GM12878 (cell line): ENCODE measurements around the gene PAK5. TPM values are rescaled to one million over a fixed set of nuclear protein-coding genes. Genes with fewer than 3 reads are reported as not detected.

Experiments
- ATAC-seq: fragments of 200-7000 bp; cut with Tn5 transposase; 3 replicates; pipeline ENCODE4 v1.9.1; 2020; ENCODE audit warnings: mild to moderate bottlenecking, moderate library complexity
- BruUV-seq: library from RNA; stranded (reverse); fragments of 400-500 nt; replicated peaks from 2 replicates; lab custom pipeline; 2021; lab: Mats Ljungman, UMichigan
- CTCF ChIA-PET: fragments of 300-600 bp; sonication (Branson Sonifier 250); formaldehyde crosslinking; extraction: SDS; loops from one replicate; lab custom pipeline; 2021; ENCODE audit warnings: inconsistent platforms; lab: Yijun Ruan, JAX
- POLR2A ChIA-PET: fragments of 350-600 bp; formaldehyde crosslinking; extraction: SDS; loops from one replicate; lab custom pipeline; 2021; ENCODE audit warnings: inconsistent platforms; lab: Charles Lee
- RAD21 ChIA-PET: fragments of 300-600 bp; sonication (Branson Sonifier 250); formaldehyde crosslinking; loops from one replicate; lab custom pipeline; 2023; ENCODE audit warnings: antibody characterized with exemption; ENCODE audit not compliant: unreplicated experiment; lab: Charles Lee
- SMC1A ChIA-PET: fragments of 300-600 bp; sonication (Branson Sonifier 250); formaldehyde crosslinking; loops from one replicate; lab custom pipeline; 2023; ENCODE audit not compliant: unreplicated experiment, uncharacterized antibody; lab: Charles Lee
- DNase-seq: peaks from one replicate; pipeline ENCODE4 v3.0.0-alpha.2; 2011; ENCODE audit warnings: low read depth, low spot score
- FAIRE-seq: peaks from 3 replicates; lab custom pipeline; 2011; peaks lifted over from hg19 to GRCh38; lab: Jason Lieb, UNC
- H2AFZ ChIP-seq: 2 replicates; pipeline ENCODE4 v1.6.0; 2011; ENCODE audit warnings: low read depth, low read length, control low read depth; ENCODE audit not compliant: control insufficient read depth
- H3K27ac ChIP-seq: 2 replicates; pipeline ENCODE4 v1.5.1; 2011; ENCODE audit warnings: control low read depth; ENCODE audit not compliant: control insufficient read depth, insufficient read depth
- H3K27me3 ChIP-seq, 2 experiments: replicated peaks in 1 of 2; 2 replicates each; pipeline versions ENCODE4 v1.6.0 to v1.6.1; 2011; ENCODE audit warnings: low read length in 1 of 2; ENCODE audit not compliant: control insufficient read depth in 2 of 2, insufficient read depth in 2 of 2
- H3K36me3 ChIP-seq, 2 experiments: 2 replicates each; pipeline ENCODE4 v1.5.1; 2011; ENCODE audit warnings: low read length in 1 of 2; ENCODE audit not compliant: control insufficient read depth in 2 of 2, insufficient read depth in 2 of 2
- H3K4me1 ChIP-seq: 2 replicates; pipeline ENCODE4 v1.6.1; 2011; ENCODE audit warnings: mild to moderate bottlenecking, low read length, moderate library complexity, mixed read lengths; ENCODE audit not compliant: control insufficient read depth, insufficient read depth
- H3K4me2 ChIP-seq: 2 replicates; pipeline ENCODE4 v1.6.0; 2011; ENCODE audit warnings: control low read depth; ENCODE audit not compliant: control insufficient read depth, insufficient read depth
- H3K4me3 ChIP-seq: fragments of 200-600 bp; sonication (generic); 2 replicates; pipeline ENCODE4 v1.5.1; 2016
- H3K79me2 ChIP-seq: 2 replicates; pipeline ENCODE4 v1.6.0; 2011; ENCODE audit warnings: low read length; ENCODE audit not compliant: control insufficient read depth, insufficient read depth
- H3K9ac ChIP-seq: 2 replicates; pipeline ENCODE4 v1.8.0; 2011; ENCODE audit warnings: low read length, control low read depth, mixed read lengths; ENCODE audit not compliant: control insufficient read depth, insufficient read depth
- H3K9me3 ChIP-seq: replicated peaks from 3 replicates; pipeline ENCODE4 v1.5.1; 2011; ENCODE audit warnings: mild to moderate bottlenecking, low read length; ENCODE audit not compliant: control insufficient read depth, insufficient read depth
- H4K20me1 ChIP-seq: 2 replicates; pipeline ENCODE4 v1.6.0; 2011; ENCODE audit not compliant: control insufficient read depth, insufficient read depth
- ATF3 ChIP-seq: IDR thresholded peaks from 2 replicates; pipeline ENCODE4 v1.6.1; 2011; ENCODE audit warnings: low read depth, mild to moderate bottlenecking, low read length, moderate library complexity, borderline replicate concordance; ENCODE audit errors: extremely low read depth
- BACH1 ChIP-seq: fragments of 450-650 bp; IDR thresholded peaks from 2 replicates; pipeline ENCODE4 v1.6.1; 2017; ENCODE audit warnings: mild to moderate bottlenecking, borderline replicate concordance
- CUX1 ChIP-seq: IDR thresholded peaks from 2 replicates; pipeline ENCODE4 v1.6.1; 2012; ENCODE audit warnings: improper control_type of control experiment, low read depth, low read length; ENCODE audit not compliant: insufficient replicate concordance
- EED ChIP-seq: sonication (generic); IDR thresholded peaks from 2 replicates; pipeline ENCODE4 v1.6.1; 2016; ENCODE audit warnings: antibody characterized with exemption, low read depth
- FOXM1 ChIP-seq: IDR thresholded peaks from 2 replicates; pipeline ENCODE4 v1.6.1; 2012; ENCODE audit warnings: low read depth, mild to moderate bottlenecking, inconsistent platforms, low read length, moderate library complexity
- HCFC1 ChIP-seq: fragments of 150-350 bp; IDR thresholded peaks from 2 replicates; pipeline ENCODE4 v1.6.1; 2014; ENCODE audit warnings: low read length
- HDGF ChIP-seq: fragments of 450-650 bp; IDR thresholded peaks from 2 replicates; pipeline ENCODE4 v1.6.1; 2016; ENCODE audit warnings: antibody characterized with exemption
- MAX ChIP-seq: IDR thresholded peaks from 2 replicates; pipeline ENCODE4 v1.6.1; 2012; ENCODE audit warnings: low read depth, low read length, improper control_type of control experiment
- PKNOX1 ChIP-seq: fragments of 450-650 bp; IDR thresholded peaks from 2 replicates; pipeline ENCODE4 v1.6.1; 2016; ENCODE audit warnings: mild to moderate bottlenecking
- SRF ChIP-seq, 2 experiments: IDR thresholded peaks; 2 replicates each; pipeline ENCODE4 v1.6.1; 2011; ENCODE audit warnings: low read depth in 2 of 2, low read length in 2 of 2, mild to moderate bottlenecking in 1 of 2, moderate library complexity in 1 of 2
- TAF1 ChIP-seq: IDR thresholded peaks from 2 replicates; pipeline ENCODE4 v1.6.1; 2011; ENCODE audit warnings: mild to moderate bottlenecking, low read depth, low read length, borderline replicate concordance
- WGBS: methylation state at CpG from one replicate; pipeline ENCODE4 v1.1.6; 2016; ENCODE audit warnings: low lambda C conversion rate; ENCODE audit not compliant: insufficient replicate concordance, insufficient coverage; ENCODE audit errors: missing lambda C conversion rate; 5-methylcytosine and 5-hydroxymethylcytosine counted together
- in situ Hi-C: fragments of 300-500 bp; cut with MboI; formaldehyde crosslinking; loops from 9 replicates; pipeline ENCODE4 v1.14.3; 2018; ENCODE audit warnings: mixed read lengths
- intact Hi-C: fragments of 100-400 bp; cut with micrococcal nuclease; formaldehyde crosslinking; loops from one replicate; pipeline ENCODE4 v1.14.2; 2022; ENCODE audit not compliant: unreplicated experiment
- polyA plus RNA-seq, 11 experiments: library from polyadenylated mRNA; depleted of rRNA in 4 of 11; unstranded in 6 of 11; stranded (reverse) in 5 of 11; fragments of >200 nt; fragmentation: Nextera tagmentation in 4 of 11; fragmentation: Illumina TruSeq in 1 of 11; extraction: Ambion mirVana in 4 of 11; extraction: Trizol in 1 of 11; gene quantifications; 1 replicate in 1 of 11; 2 replicates in 10 of 11; pipeline versions ENCODE4 v1.2.1 to v1.2.3, GENCODE V29; 2011 to 2016; ENCODE audit warnings: inconsistent platforms in 2 of 11, missing spikeins in 2 of 11, low read depth in 1 of 11
- total RNA-seq, 4 experiments: library from RNA; depleted of rRNA in 3 of 4; stranded (reverse); fragments of >200 nt in 3 of 4; fragmentation: Illumina TruSeq in 1 of 4; extraction: Trizol in 1 of 4; gene quantifications; 2 replicates each; pipeline versions ENCODE4 v1.2.1 to v1.2.3, GENCODE V29; 2013 to 2021

PAK5 gene
- total and polyA plus RNA-seq, 10 of the 15 experiments (the other 5 are each of a cell fraction or from before 2014, with no cell fraction given) = not detected

- FAIRE-seq (no peak), ATAC-seq (no peak)
- in situ Hi-C loops = no loop called here
Measured at GRCh38 chr20:9886227-9886626, 47.4 kb upstream of the PAK5 start.

GRCh38 chr20:9884666-9885065 lies 45.8 kb upstream of the PAK5 start:
- FAIRE-seq = no peak
- H3K79me2 ChIP-seq = no peaks in the 10 kb centered on the region
- CTCF ChIA-PET = no interaction called here
- no peak overlapping the region for H2AFZ ChIP-seq
- SMC1A ChIA-PET = no interaction called here
- no peak for DNase-seq
- H3K9ac ChIP-seq = no peak overlapping the region
- no peaks in the 10 kb centered on the region for H3K9me3 ChIP-seq
- H3K27me3 ChIP-seq = no peaks in the 10 kb centered on the region
- no peak overlapping the region for H3K4me3 ChIP-seq
- BruUV-seq = no TSS peak
- POLR2A ChIA-PET = no interaction called here
- no peak overlapping the region for H3K4me2 ChIP-seq
- WGBS = 47% methylated on average over 2 of the region's 2 CpGs
- H3K27ac ChIP-seq = no peak overlapping the region
- in situ Hi-C loops = no loop called here
- RAD21 ChIA-PET = no interaction called here
- no peaks in the 10 kb centered on the region for H3K36me3 ChIP-seq
- H3K4me1 ChIP-seq = no peaks in the 10 kb centered on the region
- H4K20me1 ChIP-seq = no peaks in the 10 kb centered on the region
- intact Hi-C loops = no loop called here
- no peak for ATAC-seq
- no peak for TF ChIP-seq HCFC1
- no peak for TF ChIP-seq CUX1
- no peak for TF ChIP-seq BACH1
- TF ChIP-seq HDGF = no peak
- TF ChIP-seq TAF1 = no peak
- TF ChIP-seq ATF3 = no peak

More at GRCh38 chr20:9886227-9886626, 47.4 kb upstream of the PAK5 start:
- SMC1A ChIA-PET = no interaction called here
- H3K9me3 ChIP-seq = no peaks in the 10 kb centered on the region; the same call in 2 of the 3 replicates
- no peak overlapping the region for H3K4me2 ChIP-seq
- H3K36me3 ChIP-seq = no peaks in the 10 kb centered on the region
- intact Hi-C loops = no loop called here
- no peaks in the 10 kb centered on the region for H3K27me3 ChIP-seq
- CTCF ChIA-PET = no interaction called here
- 100% methylated on average over 1 of the region's 1 CpG for WGBS
- no peak for DNase-seq
- H3K4me1 ChIP-seq = no peaks in the 10 kb centered on the region
- no peak overlapping the region for H2AFZ ChIP-seq
- no peaks in the 10 kb centered on the region for H4K20me1 ChIP-seq
- H3K4me3 ChIP-seq = no peak overlapping the region
- TF ChIP-seq FOXM1 (no peak), SRF (IDR thresholded peaks at IDR 0.05; ENCODE audit: low read depth in 2 of 2, low read length in 2 of 2) (no peak), MAX (no peak), PKNOX1 (no peak), EED (no peak)
- RAD21 ChIA-PET = no interaction called here
- BruUV-seq = no TSS peak
- H3K9ac ChIP-seq = no peak overlapping the region
- H3K79me2 ChIP-seq = no peaks in the 10 kb centered on the region
- no peak overlapping the region for H3K27ac ChIP-seq
- POLR2A ChIA-PET = no interaction called here
